Muscle of back (tissue), 11 donors: ENCODE results near the gene PPM1E. TPM values are rescaled to one million over a fixed set of nuclear protein-coding genes. Genes with fewer than 3 reads are reported as not detected.
"Not testable (repeated sequence)": the region's sequence is repeated elsewhere in the genome, so short reads cannot be mapped to it uniquely, and the experiment has no call there.

ENCODE experiments used
- DNase-seq, 3 donors: peaks; one replicate each; pipeline versions ENCODE4 v3.0.0 to v3.0.0-alpha.2; 2013
- polyA plus RNA-seq, 10 donors: library from polyadenylated mRNA; unstranded; fragments of 120-200 nt; gene quantifications; one replicate each; pipeline ENCODE4 v1.2.1, GENCODE V29; 2013; ENCODE audit not compliant: insufficient read length in 10 of 10

PPM1E gene
- polyA plus RNA-seq, 10 donors, result 0.91 to 2.3 (median 1.5) TPM

GRCh38 chr17:58947824-58948223, 192.2 kb downstream of the PPM1E start:
- DNase-seq, result no peak

GRCh38 chr17:58954358-58954757, 198.7 kb downstream of the PPM1E start:
- DNase-seq, result not testable (repeated sequence)

- no peak for DNase-seq
Observed at GRCh38 chr17:58956997-58957724, 201.5 kb downstream of the PPM1E start.

- not testable (repeated sequence) for DNase-seq
Observed at GRCh38 chr17:58957725-58958073, 202.0 kb downstream of the PPM1E start.

- peak in 2 of 3 donors; percentile 1 to 3 for DNase-seq
Observed at GRCh38 chr17:58960068-58960467, 204.4 kb downstream of the PPM1E start.

DNA sequence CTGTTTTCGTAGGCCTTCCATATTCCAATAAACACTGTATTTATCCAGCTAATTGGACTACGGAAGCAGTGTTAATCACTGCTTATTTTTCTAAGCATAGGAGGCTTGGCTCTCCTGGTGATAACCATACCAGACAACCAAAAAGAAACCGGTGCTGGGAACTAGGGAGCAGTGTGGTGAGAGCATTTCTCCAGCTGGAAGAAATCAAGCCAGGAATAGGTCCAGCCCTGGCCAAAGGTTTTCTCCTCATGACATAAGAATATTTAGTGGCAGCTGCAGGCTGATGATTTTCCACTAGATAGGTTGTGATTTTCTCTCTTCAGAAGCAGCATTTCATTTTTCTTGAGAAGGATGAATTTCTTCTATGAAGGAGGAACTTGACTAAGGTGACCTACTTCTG, 209.6 kb downstream of the PPM1E start:
- DNase-seq, result peak in 2 of 3 donors; percentile 8 to 26

- DNase-seq, result no peak
Observed at GRCh38 chr17:58966208-58966607, 210.6 kb downstream of the PPM1E start.

DNA sequence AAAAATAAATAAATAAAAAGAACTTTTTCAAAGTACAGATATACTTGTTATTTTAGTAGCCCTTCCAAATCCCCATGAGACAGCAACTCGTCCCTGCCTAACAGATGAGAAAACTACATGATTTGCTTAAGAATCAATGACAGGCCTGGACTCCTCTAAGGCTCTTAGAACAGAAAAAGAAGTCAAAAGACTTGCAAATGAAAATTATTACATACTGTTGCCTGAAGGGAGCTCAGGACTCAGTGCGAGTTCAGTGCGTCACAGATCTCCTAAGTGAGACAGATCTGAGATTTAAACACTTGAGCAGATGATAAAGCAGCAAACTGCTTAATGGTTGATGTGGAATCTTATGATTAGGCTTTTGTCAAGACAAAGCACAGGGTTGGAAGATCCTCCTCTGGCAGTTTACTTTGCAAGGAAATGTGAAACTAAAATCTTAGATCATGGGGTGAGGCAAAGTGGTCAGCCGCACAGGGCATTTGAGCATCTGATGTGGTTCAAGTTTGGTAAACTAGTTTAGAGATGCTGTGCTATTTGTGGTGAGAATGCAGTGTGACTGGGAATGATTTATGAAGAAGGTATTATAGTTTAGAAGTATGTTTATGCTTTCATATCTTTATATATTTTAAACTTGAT, 212.9 kb downstream of the PPM1E start:
- DNase-seq, result no peak

GRCh38 chr17:58969156-58969555, 213.5 kb downstream of the PPM1E start:
- DNase-seq, result no peak

DNA sequence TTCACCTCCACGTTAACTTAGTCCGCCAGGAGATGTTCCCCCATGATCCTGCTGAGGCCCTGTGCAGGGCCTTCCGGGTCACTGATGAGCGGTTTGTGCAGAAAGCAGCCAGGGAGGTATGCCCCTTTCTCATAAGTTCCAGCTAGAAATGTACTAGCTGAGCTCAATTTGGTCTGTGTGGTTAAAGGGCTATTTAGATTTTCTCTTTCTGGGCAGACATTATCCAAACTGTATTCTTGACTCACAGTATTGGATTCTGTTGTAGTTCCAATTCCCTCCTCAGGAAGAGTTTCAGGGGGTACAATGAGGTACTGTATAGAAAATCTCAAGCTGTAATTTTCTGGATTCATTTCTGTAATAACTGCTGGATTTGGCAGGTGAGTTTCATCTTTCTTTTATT, 214.0 kb downstream of the PPM1E start:
- no peak for DNase-seq

DNA sequence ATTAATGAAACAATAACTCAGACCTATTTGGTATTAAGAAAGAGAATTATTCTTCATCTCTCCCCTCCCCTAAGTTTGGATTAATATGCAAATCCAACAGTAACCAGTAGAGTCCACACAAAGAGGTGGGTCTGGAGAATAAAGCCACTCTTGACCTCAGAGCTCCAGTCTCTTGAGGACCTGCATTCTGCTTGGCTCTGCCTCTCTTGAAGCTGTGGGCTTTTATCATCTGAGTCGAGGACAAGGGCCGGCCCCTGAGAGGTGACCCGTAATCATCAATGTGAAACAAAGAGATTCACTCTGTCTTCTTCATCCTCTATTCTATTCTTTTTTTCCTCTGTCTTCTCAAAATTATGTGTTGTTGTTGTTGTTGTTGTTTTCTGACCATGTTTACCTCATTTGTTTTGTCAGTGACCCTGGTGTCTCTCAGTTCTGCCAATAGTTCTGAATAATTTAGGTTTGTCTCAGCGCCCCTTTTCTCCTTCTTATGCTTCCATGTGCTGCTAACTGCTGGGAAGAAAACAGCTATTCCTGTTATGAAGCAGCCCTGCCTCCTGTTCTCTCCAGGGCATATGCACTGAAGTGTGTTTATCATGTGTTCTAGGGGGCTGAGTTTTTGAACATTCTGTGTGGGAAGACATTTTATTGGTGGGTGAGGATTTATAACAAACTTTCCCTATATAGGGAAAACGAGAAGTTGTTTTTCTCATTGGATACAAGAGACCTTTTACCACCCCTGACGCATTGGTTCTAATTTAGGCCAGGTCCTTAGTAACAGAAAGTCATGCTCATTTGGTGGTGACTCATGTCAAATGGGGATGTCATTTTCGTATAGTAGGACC, 215.2 kb downstream of the PPM1E start:
- peak in 1 of 3 donors; percentile 4 for DNase-seq

- DNase-seq, result no peak
Observed at GRCh38 chr17:58974354-58974753, 218.7 kb downstream of the PPM1E start.

GRCh38 chr17:58976541-58976940, 220.9 kb downstream of the PPM1E start:
- no peak for DNase-seq

DNA sequence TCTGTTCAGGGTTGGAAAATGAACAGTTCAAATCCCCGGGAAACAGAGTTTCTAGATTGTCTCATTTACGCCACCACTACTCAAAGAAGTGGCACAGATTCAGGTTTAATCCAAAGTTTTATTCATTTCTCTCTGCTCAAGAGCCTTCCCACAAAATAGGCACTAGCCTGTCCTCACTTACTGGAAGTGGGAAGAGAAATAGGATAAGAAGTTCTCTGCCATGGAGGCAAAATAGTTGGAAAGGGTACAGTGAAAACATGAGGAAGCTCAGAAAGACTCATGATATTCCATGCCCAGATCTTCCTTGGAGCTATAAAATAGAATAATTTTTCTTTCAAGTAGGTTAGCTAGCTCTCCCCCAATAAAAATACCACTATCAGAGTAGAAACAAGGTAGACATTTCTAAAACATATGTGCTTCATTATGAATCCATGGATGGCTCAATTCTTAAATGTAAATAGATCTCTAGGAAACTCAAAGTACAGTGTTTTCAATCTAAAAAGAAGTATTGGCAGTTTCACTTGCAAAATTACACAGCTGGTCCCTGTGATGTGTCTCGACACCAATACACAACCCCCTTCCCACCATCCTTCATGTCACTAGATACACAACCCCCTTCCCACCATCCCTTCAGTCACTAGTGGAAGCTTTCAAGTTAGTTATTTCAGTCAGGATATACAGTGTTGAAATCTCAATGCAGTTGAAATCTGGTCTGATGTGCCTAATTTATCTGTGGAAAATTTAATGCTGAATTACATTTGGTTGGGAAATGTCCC, 225.2 kb downstream of the PPM1E start:
- no peak for DNase-seq

DNA sequence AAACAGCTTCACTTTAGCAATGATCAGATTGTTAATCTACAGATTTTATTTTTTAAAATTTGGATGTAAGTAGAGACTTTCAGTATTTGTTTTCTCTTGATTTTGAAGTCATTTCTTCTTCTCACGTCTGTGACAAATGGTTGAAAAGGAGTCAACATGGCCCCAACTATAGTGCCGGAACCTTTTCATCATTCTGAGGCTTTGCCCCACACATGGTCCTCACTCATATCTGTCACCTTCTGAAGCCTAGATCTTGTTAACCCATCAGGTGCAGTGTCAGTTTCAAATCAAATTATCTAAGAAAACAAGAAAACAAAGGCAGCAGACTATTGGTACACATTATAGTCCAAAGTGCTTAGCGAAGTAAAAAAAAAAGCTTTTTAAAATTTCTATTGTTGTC, 227.0 kb downstream of the PPM1E start:
- DNase-seq, result no peak

- no peak for DNase-seq
Observed at GRCh38 chr17:58985367-58985766, 229.7 kb downstream of the PPM1E start.

- DNase-seq, result no peak
Observed at GRCh38 chr17:58985971-58986370, 230.3 kb downstream of the PPM1E start.

GRCh38 chr17:58989629-58990028, 234.0 kb downstream of the PPM1E start:
- DNase-seq, result no peak

DNA sequence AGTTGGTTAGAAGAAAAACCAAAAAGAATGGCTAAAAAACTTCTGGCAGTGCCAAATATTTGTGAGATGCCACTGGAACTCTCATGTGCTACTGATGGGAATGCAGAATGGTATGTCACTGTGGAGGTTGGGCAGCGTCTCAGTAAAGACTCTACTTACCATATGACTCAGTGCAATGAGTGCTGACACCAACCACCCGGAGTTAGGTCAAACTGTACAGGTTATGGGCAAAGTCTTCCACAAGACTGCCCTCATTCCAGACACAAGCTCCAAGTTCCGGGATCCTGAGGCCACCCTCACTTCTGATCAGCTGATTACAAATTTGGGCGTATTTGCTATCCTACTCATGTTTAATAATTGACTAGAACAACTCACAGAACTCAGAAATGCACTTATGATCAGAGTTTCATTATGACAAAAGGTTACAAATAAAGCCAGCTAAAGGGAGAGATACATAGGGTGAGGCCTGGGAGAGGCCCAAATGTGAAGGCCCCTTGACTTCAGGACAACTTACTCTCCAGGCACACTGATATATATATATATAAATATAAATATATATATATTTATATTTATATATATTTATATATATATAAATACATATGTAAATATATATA, 236.2 kb downstream of the PPM1E start:
- no peak for DNase-seq

GRCh38 chr17:58993311-58993710, 237.7 kb downstream of the PPM1E start:
- DNase-seq, result no peak

- DNase-seq, result no peak
Observed at GRCh38 chr17:58995247-58995940, 239.7 kb downstream of the PPM1E start.
